DMS79 treated with DMSO at 0.1 percent for 48 hours (cell line): ENCODE results near the gene MS4A14.
"Not testable (repeated sequence)": the region's sequence is repeated elsewhere in the genome, so short reads cannot be mapped to it uniquely, and the experiment has no call there.

ENCODE experiments used
- DNase-seq: peaks from one replicate; lab custom pipeline; 2025; lab: John Stamatoyannopoulos, UW

Gene MS4A14

DNA sequence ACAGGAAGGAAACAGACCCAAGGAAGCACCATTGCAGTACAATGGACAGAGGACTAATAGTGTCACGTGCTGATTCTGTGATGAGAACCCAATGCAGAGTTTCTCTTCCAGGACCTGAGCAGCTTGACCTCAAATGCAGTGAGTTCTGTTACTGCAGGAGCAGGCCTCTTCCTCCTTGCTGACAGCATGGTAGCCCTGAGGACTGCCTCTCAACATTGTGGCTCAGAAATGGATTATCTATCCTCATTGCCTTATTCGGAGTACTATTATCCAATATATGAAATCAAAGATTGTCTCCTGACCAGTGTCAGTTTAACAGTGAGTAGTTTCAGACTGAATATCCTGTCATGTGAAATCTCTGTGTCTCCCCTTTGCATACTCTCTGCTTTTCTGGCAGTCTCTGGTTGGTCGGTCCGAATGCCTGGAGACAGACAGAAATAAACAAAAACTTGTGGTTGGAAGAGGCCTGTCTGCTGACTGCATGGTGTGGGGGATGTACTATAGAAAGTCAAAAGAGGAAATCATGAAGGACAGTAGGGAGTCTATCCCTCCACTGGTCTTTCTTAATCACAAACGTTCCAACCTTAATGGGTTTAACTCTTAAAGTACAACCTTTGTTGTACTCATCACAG is 6.9 kb upstream of the MS4A14 start:
- no peak for DNase-seq

DNA sequence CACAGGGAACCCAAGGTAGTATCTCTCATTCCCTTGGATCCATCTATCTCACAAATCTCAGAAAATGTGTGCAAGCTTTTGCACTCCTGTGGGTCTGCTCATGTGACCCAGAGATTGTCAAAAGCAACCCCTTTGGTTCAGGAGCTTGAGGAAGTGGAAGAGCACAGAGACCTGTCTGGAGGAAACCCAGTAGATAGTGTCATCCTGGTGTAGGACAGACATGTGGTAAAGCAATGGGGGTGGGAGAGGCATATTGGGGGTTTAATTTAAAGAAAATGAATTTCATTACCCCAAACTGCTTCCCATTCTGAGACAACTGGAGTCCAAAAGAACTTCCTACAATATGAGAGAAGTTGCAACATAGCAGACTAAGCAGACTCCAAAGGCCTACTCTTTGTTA is 5.8 kb upstream of the MS4A14 start:
- DNase-seq = no peak

DNA sequence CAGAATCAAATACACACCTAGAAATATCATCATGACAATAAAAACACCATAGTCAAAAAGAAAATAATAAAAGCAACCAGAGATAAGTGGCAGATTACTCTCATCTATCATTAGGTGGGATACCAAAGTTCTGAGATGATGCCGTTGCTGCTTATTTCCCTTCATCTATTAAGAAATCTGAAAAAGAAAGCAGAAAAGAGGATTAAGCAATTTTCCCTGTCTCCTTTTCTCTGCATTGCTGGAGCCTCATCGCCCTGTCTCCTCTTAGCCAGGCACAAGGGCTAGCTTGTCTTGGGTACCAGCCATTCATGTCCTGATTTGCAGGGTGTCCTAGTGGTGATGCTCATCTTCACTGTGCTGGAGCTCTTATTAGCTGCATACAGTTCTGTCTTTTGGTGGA is 3.9 kb upstream of the MS4A14 start:
- DNase-seq = no peak

DNA sequence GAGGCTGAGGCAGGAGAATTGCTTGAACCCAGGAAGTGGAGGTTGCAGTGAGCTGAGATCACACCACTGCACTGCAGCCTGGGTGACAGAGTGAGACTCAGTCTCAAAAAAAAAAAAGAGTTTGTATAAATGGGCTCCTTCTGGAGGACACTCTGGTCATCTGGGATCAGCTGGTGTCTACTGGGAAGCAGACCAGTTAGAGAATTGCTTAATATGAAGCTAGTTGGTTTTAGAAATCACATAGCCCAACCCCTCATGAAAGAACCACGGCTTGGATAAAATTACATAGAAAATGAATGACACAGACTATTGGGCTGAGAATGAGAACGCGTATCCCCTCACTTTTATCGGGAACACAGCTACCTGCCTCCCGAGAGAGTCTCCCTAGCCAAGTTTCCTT is 3.2 kb upstream of the MS4A14 start:
- DNase-seq = no peak

GRCh38 chr11:60394666-60395380 is 1.4 kb upstream of the MS4A14 start:
- no peak for DNase-seq

DNA sequence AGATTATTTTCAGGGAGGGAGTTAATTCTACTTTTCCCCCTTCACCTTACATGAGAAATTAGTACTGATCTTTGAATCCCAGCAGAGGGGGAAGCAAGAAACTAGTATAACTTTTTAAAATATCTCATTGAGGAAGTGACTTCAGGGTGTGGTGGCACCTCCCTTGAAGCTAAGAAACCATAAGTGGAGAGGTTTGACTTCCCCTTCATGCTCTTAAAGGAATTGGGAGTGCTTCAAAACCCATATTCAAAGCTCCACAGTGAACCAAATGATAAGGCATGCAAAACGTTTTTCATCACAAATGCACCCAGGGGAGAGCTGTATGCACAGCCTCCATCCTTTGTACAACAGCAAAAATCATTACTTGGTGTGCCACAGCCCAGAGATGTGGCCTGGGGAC is 540 bp downstream of the MS4A14 start:
- no peak for DNase-seq

DNA sequence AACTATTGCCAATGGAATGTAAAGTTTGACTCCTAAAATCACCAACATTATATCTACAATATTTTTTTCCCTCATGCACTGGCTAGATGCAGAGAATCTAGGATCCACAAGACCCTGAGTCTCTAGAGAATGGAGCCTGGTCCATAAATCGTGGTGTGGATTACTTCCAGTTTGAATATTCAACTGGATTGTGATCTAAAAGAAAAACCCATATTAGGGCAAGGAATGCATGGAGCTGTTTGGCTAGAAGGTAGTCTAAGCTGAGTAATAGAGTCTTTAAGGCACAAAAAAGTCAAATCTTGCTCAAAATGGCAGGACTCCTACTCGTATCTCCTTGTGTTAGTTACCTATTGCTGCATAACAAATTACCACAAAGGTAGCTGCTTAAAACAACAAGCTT is 23.8 kb downstream of the MS4A14 start:
- DNase-seq = no peak

GRCh38 chr11:60422609-60423008 is 26.4 kb downstream of the MS4A14 start:
- no peak for DNase-seq

DNA sequence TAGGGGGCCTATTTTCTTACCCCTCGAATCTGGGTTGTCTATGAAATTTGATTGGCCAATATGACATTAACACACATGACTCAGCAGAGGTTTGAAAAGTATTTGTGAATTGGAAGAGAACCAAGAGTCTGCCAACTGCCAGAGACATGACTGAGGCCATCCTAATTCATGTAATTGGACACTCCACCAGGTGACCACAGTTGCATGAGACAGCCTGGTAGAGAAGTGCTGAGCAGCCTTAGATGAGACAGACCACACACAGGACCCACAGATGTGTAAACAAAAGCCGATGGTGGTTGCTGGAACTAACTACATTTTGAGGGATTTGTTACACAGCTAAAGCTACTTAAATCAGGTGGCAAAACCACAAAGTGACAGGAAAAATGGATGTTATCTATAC is 32.3 kb downstream of the MS4A14 start:
- no peak for DNase-seq

DNA sequence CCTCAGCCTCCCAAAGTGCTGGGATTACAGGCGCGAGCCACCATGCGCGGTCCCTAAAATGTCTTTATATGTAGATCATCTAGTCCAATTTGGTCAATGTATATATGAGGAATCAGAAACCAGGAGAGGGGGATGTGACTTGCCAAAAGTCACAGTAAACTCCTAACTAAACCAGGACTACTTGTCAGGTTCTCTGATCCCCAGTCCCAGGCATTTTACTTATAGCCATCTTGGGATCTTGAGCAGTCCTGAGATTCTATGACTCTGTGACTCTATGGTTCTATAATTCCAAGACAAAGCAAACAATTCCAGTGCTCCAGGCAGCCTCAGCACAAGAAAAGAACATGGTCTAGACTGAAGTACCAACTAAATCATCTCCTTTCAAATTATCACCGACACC is 33.0 kb downstream of the MS4A14 start, which contains the start of gene MS4A5:
TSS of gene MS4A5 (plus strand) at position 301 of the 400 bp plus-strand sequence. CDS start 103 bp downstream, outside the sequence.
- DNase-seq = no peak

DNA sequence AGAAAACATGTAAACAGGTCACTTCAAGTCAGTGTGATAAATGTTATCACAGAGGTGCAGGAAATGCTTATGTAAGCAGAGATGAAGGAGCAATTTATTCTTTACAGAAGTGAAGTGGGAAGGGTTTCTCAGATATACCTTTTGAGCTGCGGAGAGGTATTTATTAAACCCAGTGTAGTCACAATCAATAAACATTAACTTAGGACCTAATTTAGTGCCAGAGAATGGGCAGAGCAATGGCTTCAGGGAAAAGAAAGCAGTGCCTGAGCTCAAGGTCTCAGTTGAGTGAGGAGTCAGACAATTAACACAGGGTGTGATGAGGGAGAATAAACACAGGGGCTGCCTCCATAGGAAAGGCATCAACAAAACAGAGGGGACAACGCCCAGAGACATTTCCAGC is 35.0 kb downstream of the MS4A14 start:
- DNase-seq = no peak

GRCh38 chr11:60433401-60433800 is 37.1 kb downstream of the MS4A14 start:
- no peak for DNase-seq

- DNase-seq = no peak
Measured at GRCh38 chr11:60447070-60447469, 50.8 kb downstream of the MS4A14 start.

DNA sequence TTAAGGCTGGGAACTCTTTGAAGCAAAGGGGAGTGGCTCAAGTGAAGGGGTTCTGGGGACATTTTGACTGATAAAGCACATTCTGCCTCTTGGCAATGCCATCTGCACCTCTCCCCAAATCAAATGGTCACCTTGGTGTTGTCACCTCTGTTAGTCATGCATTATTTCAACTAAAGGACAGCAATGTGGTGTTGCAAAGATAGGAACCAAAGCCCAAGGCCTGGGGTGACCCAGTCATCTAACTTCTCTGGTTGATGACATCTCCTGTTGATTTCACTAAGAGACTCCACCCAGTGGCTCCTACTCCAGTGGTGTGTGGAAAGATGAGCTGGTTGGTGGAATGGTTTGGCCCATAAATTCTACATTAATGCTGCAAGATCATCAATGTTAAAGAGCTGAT is 51.6 kb downstream of the MS4A14 start:
- DNase-seq = no peak

DNA sequence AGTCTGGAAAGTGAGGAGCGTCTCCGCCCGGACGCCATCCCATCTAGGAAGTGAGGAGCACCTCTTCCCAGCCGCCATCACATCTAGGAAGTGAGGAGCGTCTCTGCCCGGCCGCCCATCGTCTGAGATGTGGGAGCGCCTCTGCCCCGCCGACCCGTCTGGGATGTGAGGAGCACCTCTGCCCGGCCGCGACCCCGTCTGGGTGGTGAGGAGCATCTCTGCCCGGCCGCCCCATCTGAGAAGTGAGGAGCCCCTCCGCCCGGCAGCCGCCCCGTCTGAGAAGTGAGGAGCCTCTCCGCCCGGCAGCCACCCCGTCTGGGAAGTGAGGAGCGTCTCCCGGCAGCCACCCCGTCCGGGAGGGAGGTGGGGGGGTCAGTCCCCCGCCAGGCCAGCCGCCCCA is 54.9 kb downstream of the MS4A14 start:
- DNase-seq = not testable (repeated sequence)

DNA sequence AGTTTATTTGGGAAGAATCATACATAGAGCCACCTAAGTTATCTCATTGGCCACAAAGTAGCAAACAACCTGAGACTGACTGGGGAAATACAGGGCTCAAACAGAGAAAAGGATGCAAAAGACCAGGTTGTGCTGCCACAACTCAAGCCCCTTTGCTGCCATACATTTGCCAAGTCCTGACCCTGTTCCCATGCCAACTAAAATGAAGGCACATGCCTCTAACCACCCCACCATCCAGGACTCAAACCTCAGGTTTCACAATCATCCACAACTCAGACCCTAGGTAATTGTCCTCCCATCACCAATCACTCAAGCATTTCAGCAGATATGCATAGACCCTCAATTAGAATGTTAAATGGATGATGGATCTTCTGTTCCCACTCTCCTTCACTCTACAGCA is 58.0 kb downstream of the MS4A14 start:
- DNase-seq = no peak

- DNase-seq = no peak
Measured at GRCh38 chr11:60455531-60456042, 59.3 kb downstream of the MS4A14 start, which contains the start of gene MS4A1. Gene MS4A1, plus strand, starts transcription at chr11:60455847. Its CDS starts 6,528 bp downstream, at chr11:60462375.

- DNase-seq = no peak
Measured at GRCh38 chr11:60457576-60457975, 61.3 kb downstream of the MS4A14 start.

DNA sequence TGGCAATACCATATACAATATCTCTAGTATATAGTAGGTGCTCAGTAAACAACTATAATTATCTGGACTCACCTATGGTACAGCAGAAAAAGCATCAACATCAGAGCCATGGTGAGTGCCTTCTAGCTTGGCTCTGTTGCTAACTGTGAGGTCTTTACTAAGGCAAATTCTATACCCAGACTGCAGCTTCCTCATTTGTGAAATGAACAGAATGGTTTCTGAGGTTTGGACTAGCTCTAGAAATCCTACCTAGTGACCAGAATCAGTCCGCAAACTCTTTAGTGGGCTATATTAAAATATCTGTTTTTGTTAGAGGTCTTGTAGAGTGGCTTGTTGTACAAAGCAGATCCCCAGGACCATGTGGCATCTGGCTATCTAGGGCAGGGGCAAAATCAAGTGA is 63.1 kb downstream of the MS4A14 start:
- DNase-seq = no peak
